GM21360 (cell line): Measurements from ENCODE around the gene AAMDC.
A peak's percentile ranks its signal among the peaks of the same experiment; 100 is the strongest.

ENCODE experiments used
- ATAC-seq: cut with Tn5 transposase; IDR thresholded peaks from one replicate; pipeline ENCODE4 v1.9.1; 2021; ENCODE audit warnings: mild to moderate bottlenecking, moderate library complexity; ENCODE audit not compliant: unreplicated experiment

AAMDC gene

DNA sequence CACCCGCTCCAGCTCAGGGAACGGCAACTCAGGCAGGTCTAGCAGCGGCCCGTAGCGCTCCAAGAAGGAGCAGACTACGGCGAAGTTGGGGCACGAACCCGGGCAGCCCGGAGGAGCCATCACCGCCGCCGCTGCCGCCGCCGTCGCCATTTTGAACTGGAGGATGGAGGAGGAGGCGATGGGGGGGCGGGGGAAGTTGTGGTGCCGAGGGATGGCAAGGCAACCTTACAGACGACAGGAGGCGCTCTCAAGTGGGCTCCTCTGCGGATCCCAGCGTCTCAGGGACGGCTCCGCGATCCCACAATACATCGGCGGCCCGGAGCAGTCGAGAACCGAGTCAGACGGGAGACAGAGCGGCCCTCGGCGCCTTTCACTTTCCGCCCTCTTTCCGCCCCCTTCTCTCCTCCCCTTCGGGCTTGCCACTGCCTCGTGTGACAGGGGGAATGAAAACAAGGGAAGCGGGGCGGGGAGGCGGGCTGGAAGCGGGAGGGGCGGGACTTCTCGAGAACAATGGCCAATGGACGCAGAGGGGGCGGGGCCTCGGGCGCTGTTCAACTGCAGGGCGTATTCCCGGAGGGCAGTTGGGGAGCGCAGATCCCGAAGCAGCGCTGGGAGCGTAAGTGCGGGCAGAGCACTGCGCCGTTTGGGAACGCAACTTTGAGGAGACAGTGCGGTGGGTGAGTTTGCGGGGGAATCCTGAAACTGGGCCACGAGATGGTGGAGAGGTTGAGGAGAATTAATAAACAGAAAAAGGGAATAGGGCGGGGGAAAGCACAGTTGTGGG lies at the start of gene AAMDC, which contains the start of gene RSF1:
AAMDC (plus strand) TSS at position 580 of the 784 bp plus-strand sequence. CDS start 21,353 bp downstream, outside the sequence.
RSF1 (minus strand) TSS at position 158 of the 784 bp plus-strand sequence; CDS start at position 150, 8 bp downstream.
- ATAC-seq = peak; percentile 82

- ATAC-seq = no peak
Observed at GRCh38 chr11:77775936-77776335, 45.0 kb upstream of the AAMDC start.

DNA sequence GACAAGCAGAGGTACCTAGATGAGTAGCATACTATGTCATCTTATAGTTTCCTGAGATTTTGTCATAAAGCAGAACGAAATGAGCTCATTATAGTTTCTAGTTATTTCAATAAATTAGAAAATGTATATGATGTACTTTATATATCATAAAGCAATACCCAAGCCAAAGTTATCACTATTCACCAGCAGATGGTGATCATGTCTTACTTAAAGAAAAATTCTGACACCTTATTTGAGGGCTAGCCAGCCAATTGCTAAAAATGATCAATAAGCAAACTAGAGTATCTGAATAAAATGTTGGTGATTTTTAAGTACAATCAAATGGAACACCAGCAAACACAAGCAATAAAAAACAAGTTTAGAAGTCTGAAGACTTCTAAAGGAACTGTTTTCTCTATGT lies 44.5 kb upstream of the AAMDC start:
- no peak for ATAC-seq

- no peak for ATAC-seq
Observed at GRCh38 chr11:77778118-77778517, 42.8 kb upstream of the AAMDC start.

DNA sequence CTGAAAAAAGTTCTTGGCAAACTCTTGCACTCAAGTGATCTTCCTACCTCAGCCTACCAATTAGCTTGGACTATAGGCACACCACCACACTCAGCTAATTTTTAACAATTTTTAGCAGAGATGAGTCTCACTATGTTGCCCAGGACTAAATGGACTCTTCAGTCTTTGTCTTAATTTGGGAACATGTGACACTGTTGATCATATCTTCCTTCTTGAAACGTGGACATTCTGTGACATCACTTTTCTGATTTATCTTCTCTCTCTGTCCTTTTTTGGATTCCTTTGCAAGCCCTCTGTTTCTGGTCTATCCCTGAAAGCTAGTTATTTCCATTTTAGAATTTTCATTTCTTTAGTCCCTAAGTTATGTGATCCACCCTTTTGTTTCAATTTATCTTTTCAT lies 42.4 kb upstream of the AAMDC start:
- ATAC-seq = no peak

DNA sequence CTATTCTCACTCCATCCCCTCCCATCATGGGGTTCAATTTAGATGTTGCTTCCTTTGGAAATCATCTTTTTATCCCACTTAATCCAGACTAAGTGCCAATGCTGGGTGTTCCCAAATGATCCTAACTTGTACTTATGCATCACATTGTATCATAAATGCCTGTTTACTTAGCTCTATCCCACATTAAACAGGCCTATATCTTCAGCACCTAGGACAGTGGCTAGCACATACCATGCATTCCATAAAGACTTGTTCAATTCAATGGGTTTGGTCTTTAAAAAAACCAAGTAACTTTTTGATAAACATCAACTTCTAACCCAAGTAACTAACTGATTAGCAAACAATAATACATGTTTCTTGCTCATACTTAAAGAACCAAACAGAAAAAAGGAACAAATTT lies 41.0 kb upstream of the AAMDC start:
- ATAC-seq = no peak

DNA sequence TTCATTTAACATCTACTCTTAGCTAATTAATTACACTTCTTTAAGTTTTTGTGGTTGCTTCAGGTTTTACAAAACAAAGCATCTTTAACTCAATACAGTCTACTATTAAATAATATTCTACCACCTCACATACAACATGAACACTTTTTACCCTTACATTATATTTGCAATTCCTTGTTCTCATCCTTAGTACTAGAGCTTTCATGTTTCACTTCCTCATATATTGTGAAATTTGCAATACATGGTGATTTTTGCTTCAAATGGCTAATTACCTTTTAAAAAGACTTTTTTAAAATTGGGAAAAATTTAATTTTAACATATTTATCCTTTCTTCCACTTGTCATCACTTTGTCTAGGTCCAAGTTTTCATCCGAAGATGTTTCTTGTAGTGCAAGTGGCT lies 37.9 kb upstream of the AAMDC start:
- ATAC-seq = no peak

DNA sequence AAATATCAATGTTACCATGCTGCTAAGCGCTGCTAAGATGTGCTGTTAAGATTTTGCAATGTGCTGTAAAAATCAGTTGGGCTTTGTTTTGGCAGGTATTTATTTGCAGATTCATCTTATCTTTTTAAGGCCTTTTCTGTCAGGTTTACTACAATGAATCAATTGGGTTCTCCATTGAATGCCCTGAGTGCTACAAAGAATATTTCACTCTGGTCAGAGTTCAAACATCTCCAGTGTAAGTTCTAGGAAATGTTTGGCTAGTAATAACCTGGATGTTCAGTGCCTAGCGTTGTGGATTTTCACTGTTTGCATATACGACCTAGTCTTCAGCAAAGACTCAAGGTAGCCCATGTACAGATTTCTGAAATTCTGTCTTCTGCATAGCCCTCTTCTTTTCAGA lies 36.4 kb upstream of the AAMDC start:
- no peak for ATAC-seq

- no peak for ATAC-seq
Observed at GRCh38 chr11:77789061-77789730, 31.7 kb upstream of the AAMDC start.

DNA sequence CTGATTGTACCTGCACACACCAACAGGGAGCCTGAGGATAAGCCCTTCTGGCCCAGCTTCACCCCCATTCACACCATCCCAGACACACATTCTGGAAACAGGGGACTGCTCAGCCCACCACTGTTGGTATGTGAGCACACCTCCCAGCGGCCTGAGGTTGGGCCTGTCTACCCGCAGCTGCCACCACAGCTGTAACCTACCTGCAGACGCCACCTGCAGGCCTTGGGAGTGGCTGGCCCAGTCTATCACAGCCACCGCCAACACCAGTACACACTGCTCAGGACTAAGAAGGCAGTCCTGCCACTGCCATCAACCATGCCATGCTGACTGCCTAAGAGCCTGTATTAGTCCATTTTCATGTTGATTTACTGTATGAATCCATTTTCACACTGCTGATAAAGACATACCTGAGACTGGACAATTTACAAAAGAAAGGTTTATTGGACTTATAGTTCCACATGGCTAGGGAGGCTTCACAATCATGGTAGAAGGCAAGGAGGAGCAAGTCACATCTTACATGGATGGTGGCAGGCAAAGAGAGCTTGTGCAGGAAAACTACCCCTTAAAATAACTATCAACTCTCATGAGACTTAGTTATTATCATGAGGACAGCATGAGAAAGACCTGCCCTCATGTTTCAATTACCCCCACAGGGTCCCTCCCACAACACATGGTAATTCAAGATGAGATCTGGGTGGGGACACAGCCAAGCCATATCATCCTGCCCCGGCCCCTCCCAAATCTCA lies 31.0 kb upstream of the AAMDC start:
- no peak for ATAC-seq

- ATAC-seq = no peak
Observed at GRCh38 chr11:77791301-77791700, 29.6 kb upstream of the AAMDC start.

GRCh38 chr11:77793972-77794371 lies 27.0 kb upstream of the AAMDC start:
- no peak for ATAC-seq

DNA sequence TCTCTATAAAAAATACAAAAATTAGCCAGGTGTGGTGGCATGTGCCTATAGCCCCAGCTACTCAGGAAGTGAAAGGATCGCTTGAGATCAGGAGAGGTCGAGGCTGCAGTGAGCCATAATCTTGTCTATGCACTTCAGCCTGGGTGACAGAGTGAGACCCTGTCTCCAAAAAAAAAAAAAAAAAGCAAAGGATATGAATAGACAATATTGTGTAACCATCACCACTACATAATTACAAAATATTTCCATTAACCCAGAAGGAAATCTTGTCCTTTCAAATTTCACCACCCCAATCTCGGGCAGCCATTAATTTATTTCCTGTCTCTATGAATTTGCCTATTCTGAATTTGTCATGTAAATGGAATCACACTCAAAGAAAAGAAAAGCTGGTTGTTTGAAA lies 21.6 kb upstream of the AAMDC start:
- ATAC-seq = no peak

- no peak for ATAC-seq
Observed at GRCh38 chr11:77800449-77800848, 20.5 kb upstream of the AAMDC start.

- ATAC-seq = no peak
Observed at GRCh38 chr11:77801477-77801876, 19.5 kb upstream of the AAMDC start.

GRCh38 chr11:77806415-77806814 lies 14.5 kb upstream of the AAMDC start:
- ATAC-seq = no peak

DNA sequence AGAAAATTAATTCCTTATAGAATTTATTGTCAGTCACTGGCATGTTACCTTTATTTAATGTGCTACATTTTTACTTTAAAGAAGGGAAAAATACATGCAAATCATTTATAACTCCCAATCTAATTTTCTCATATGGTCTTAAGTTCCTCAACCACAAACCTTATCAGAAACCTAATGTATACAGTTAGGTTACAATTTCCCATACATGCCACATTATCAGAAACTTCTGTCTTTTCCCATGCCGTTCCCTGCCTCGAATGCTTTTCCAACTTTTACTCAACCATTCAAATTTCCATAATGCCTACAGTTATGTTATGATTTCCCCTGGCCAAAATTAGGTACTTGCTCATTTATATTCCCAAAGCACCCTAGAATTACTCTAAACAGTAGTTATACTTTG lies 14.0 kb upstream of the AAMDC start:
- ATAC-seq = no peak

- ATAC-seq = no peak
Observed at GRCh38 chr11:77813256-77813655, 7.7 kb upstream of the AAMDC start.

DNA sequence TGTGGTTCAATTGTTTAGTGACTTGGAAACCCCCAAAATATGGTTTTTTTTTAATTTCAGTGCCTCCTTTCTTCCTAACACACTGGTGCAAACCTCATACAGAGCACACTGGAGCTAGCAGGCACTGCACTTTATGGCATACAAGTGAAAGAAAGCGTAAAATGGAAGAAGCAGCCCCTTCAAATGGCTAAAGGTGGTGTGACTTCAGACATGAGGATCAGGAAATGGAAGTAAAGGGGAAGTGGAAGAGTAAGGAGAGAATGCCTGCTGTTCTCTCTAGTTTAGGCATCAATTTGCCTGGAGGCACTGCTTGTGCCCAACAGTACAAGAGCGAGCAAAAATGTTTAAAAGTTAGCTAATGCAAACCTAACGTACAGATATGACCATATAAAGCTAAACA lies 6.1 kb upstream of the AAMDC start:
- no peak for ATAC-seq

GRCh38 chr11:77815459-77815858 lies 5.5 kb upstream of the AAMDC start:
- ATAC-seq = no peak

- peak; percentile 50 for ATAC-seq
Observed at GRCh38 chr11:77819411-77819920, 1.5 kb upstream of the AAMDC start.
